Measurements from ENCODE around the gene AFF3. TPM values are rescaled to one million over a fixed set of nuclear protein-coding genes. Genes with fewer than 3 reads are reported as not detected.

The AFF3 gene
- total RNA-seq, 4 donors from 2014 or later, result 8.5 to 77.2 (median 27.1) TPM

- H3K4me3 ChIP-seq, result no peak overlapping the region
- no peaks in the 10 kb centered on the region for H3K4me1 ChIP-seq
- TF ChIP-seq POLR2A (IDR thresholded peaks at IDR 0.05), result no peak
- TF ChIP-seq, protein P1, sequence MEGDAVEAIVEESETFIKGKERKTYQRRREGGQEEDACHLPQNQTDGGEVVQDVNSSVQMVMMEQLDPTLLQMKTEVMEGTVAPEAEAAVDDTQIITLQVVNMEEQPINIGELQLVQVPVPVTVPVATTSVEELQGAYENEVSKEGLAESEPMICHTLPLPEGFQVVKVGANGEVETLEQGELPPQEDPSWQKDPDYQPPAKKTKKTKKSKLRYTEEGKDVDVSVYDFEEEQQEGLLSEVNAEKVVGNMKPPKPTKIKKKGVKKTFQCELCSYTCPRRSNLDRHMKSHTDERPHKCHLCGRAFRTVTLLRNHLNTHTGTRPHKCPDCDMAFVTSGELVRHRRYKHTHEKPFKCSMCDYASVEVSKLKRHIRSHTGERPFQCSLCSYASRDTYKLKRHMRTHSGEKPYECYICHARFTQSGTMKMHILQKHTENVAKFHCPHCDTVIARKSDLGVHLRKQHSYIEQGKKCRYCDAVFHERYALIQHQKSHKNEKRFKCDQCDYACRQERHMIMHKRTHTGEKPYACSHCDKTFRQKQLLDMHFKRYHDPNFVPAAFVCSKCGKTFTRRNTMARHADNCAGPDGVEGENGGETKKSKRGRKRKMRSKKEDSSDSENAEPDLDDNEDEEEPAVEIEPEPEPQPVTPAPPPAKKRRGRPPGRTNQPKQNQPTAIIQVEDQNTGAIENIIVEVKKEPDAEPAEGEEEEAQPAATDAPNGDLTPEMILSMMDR (IDR thresholded peaks at IDR 0.05), result no peak
- intact Hi-C loops (cut with DNase I; ENCODE audit: low total_unique reads), result no loop called here
- no peak for DNase-seq
- H3K27ac ChIP-seq, result no peak overlapping the region
- no peaks in the 10 kb centered on the region for H3K36me3 ChIP-seq
- H3K9me3 ChIP-seq, result no peaks in the 10 kb centered on the region
- H3K27me3 ChIP-seq, result no peaks in the 10 kb centered on the region
Observed at GRCh38 chr2:100043891-100044255, 98.5 kb downstream of the AFF3 start.

DNA sequence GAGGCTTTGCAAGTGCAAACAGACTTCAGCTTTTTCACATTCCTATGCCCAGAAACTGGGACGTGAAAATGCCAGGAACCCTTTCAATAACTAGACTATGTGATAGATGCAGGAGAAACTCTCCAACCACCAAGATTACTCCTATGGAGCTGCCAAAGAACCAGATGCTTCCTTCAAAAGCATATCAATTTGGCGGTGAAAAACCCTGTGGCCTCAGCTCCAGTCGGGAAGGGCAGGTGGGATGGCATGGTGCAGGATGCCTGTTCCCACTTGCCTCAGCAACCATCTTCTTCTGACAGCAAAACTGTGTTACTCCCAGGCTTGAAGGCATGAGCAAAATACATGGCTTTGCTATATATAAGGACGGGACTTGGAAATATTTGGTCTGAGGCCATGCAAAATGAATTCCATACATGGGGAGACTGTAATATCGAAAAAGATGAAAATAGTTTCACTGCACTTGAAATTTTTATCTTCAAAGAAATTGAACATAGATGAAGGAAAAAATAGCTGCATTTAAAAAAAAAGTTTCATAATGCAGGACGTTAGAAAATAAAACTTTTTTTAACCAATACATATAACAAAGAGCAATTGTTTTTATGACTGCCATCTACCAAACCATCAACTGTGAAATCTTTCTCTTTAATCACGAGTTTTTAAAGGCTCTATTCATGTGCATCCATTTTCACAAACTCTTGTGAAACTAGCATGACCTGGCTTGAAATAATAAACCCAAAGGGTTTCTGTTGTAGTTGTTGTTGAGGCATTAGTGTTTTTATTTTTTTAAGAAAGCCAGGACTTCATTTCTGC, 99.1 kb downstream of the AFF3 start:
- Histone ChIP-seq H3K4me3 (no peak overlapping the region), H3K27ac (no peak overlapping the region), H3K9me3 (no peaks in the 10 kb centered on the region), H3K4me1 (no peaks in the 10 kb centered on the region), H3K27me3 (no peaks in the 10 kb centered on the region), H3K36me3 (no peaks in the 10 kb centered on the region)
- intact Hi-C loops (cut with DNase I; ENCODE audit: low total_unique reads), result no loop called here
- no peak for DNase-seq
- TF ChIP-seq POLR2A (IDR thresholded peaks at IDR 0.05), result no peak
- TF ChIP-seq, protein P1 (IDR thresholded peaks at IDR 0.05), result no peak

DNA sequence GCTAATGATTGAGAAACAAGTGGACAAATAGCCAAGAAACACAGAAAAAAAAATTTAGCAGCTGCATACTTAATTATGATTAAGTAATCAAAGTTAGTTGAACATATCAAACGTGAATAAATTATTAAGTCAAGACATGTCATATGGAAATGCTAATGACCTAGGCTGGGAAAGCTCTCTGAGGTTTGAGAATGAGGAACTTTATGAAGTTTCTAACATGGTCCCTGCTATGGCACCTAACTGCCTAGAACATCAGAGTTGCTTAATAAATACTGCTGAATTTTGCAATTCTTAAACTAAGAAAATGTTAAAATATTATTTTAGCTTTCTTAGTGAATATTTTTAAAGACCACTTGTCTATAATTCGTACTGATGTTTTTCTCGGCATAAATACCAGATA, 99.8 kb downstream of the AFF3 start:
- no peaks in the 10 kb centered on the region for H3K36me3 ChIP-seq
- intact Hi-C loops (cut with DNase I; ENCODE audit: low total_unique reads), result no loop called here
- no peak for DNase-seq
- no peak overlapping the region for H3K27ac ChIP-seq
- no peaks in the 10 kb centered on the region for H3K4me1 ChIP-seq
- H3K9me3 ChIP-seq, result no peaks in the 10 kb centered on the region
- TF ChIP-seq, protein P1 (IDR thresholded peaks at IDR 0.05), result no peak
- no peak for TF ChIP-seq POLR2A (IDR thresholded peaks at IDR 0.05)
- H3K27me3 ChIP-seq, result no peaks in the 10 kb centered on the region
- H3K4me3 ChIP-seq, result no peak overlapping the region

- H3K27me3 ChIP-seq, result no peaks in the 10 kb centered on the region
- no peak for TF ChIP-seq POLR2A (IDR thresholded peaks at IDR 0.05)
- TF ChIP-seq, protein P1 (IDR thresholded peaks at IDR 0.05), result no peak
- H3K36me3 ChIP-seq, result no peaks in the 10 kb centered on the region
- intact Hi-C loops (cut with DNase I; ENCODE audit: low total_unique reads), result no loop called here
- DNase-seq, result no peak
- no peak overlapping the region for H3K4me3 ChIP-seq
- H3K27ac ChIP-seq, result no peak overlapping the region
- H3K4me1 ChIP-seq, result no peaks in the 10 kb centered on the region
- no peaks in the 10 kb centered on the region for H3K9me3 ChIP-seq
Observed at GRCh38 chr2:100041946-100042345, 100.4 kb downstream of the AFF3 start.

- intact Hi-C loops (cut with DNase I; ENCODE audit: low total_unique reads), result no loop called here
- H3K36me3 ChIP-seq, result no peaks in the 10 kb centered on the region
- no peak for TF ChIP-seq POLR2A (IDR thresholded peaks at IDR 0.05)
- TF ChIP-seq, protein P1 (IDR thresholded peaks at IDR 0.05), result no peak
- no peak for DNase-seq
- no peak overlapping the region for H3K4me3 ChIP-seq
- no peaks in the 10 kb centered on the region for H3K4me1 ChIP-seq
- no peaks in the 10 kb centered on the region for H3K27me3 ChIP-seq
- H3K9me3 ChIP-seq, result no peaks in the 10 kb centered on the region
- no peak overlapping the region for H3K27ac ChIP-seq
Observed at GRCh38 chr2:100041385-100041784, 101.0 kb downstream of the AFF3 start.

All from uterus (tissue), 4 donors.